WTC11 (cell line): Measurements from ENCODE around the gene SNX5. TPM values are rescaled to one million over a fixed set of nuclear protein-coding genes. Genes with fewer than 3 reads are reported as not detected.

Experiments
- ATAC-seq: fragments of 200-7000 bp; cut with Tn5 transposase; 2 replicates; pipeline ENCODE4 v1.10.0; 2021; ENCODE audit warnings: mild to moderate bottlenecking, moderate library complexity
- CTCF ChIA-PET: fragments of 300-600 bp; sonication (Branson Sonifier 250); formaldehyde crosslinking; loops from one replicate; lab custom pipeline; 2021; ENCODE audit warnings: antibody characterized with exemption; lab: Charles Lee
- POLR2A ChIA-PET: fragments of 350-600 bp; sonication (Branson Sonifier 250); formaldehyde crosslinking; loops from one replicate; lab custom pipeline; 2021; ENCODE audit warnings: antibody characterized with exemption; lab: Charles Lee
- DNase-seq: peaks from one replicate; pipeline ENCODE4 v3.0.0; 2021; ENCODE audit warnings: low spot score
- H3K27ac Mint-ChIP-seq: 2 replicates; pipeline ENCODE4 v1.8.0; 2021; ENCODE audit warnings: mixed read lengths
- H3K27me3 Mint-ChIP-seq: 2 replicates; pipeline ENCODE4 v1.8.0; 2021; ENCODE audit warnings: low read depth, mild to moderate bottlenecking, moderate library complexity, mixed read lengths
- H3K36me3 Mint-ChIP-seq: 2 replicates; pipeline ENCODE4 v1.8.0; 2021; ENCODE audit warnings: mixed read lengths
- H3K4me1 Mint-ChIP-seq: 2 replicates; pipeline ENCODE4 v1.8.0; 2022; ENCODE audit warnings: mixed read lengths
- H3K4me3 Mint-ChIP-seq: 2 replicates; pipeline ENCODE4 v1.8.0; 2021; ENCODE audit warnings: mild to moderate bottlenecking, moderate library complexity, mixed read lengths
- H3K9me3 Mint-ChIP-seq: 2 replicates; pipeline ENCODE4 v1.8.0; 2021; ENCODE audit warnings: mixed read lengths
- CTCF ChIP-seq: fragments of 200-600 bp; IDR thresholded peaks from 2 replicates; pipeline ENCODE4 v1.8.0; 2022; ENCODE audit warnings: antibody characterized with exemption
- HMGA2 ChIP-seq: fragments of 250-450 bp; sonication (Bioruptor Pico); IDR thresholded peaks from 2 replicates; pipeline ENCODE4 v1.4.0; 2021; ENCODE audit warnings: mild to moderate bottlenecking, moderate library complexity
- IRF2 ChIP-seq: sonication (generic); formaldehyde crosslinking; IDR thresholded peaks from 2 replicates; pipeline ENCODE4 v1.8.0; 2022; ENCODE audit warnings: low read depth, missing genetic modification reagents, borderline replicate concordance
- OVOL2 ChIP-seq: fragments of 250-450 bp; sonication (Bioruptor Pico); IDR thresholded peaks from 2 replicates; pipeline ENCODE4 v1.9.0; 2021; ENCODE audit warnings: mild to moderate bottlenecking, borderline replicate concordance
- PREB ChIP-seq: sonication (generic); formaldehyde crosslinking; IDR thresholded peaks from 2 replicates; pipeline ENCODE4 v1.8.1; 2022; ENCODE audit warnings: mild to moderate bottlenecking, missing genetic modification reagents, moderate library complexity, borderline replicate concordance
- PRRX2 ChIP-seq: fragments of 250-450 bp; sonication (Bioruptor Pico); IDR thresholded peaks from 2 replicates; pipeline ENCODE4 v1.8.0; 2021; ENCODE audit warnings: mild to moderate bottlenecking
- SMAD3 ChIP-seq: sonication (generic); formaldehyde crosslinking; IDR thresholded peaks from 2 replicates; pipeline ENCODE4 v1.8.0; 2022; ENCODE audit warnings: missing genetic modification reagents, mild to moderate bottlenecking, borderline replicate concordance
- TEAD1 ChIP-seq: sonication (generic); formaldehyde crosslinking; IDR thresholded peaks from 2 replicates; pipeline ENCODE4 v1.8.0; 2022; ENCODE audit warnings: mild to moderate bottlenecking, missing genetic modification reagents
- ZBTB21 ChIP-seq: sonication (generic); formaldehyde crosslinking; IDR thresholded peaks from 2 replicates; pipeline ENCODE4 v1.8.1; 2023; ENCODE audit warnings: mild to moderate bottlenecking, missing genetic modification reagents, borderline replicate concordance
- ZNF138 ChIP-seq: sonication (generic); formaldehyde crosslinking; conservative IDR thresholded peaks from 2 replicates; pipeline ENCODE4 v1.8.1; 2022; ENCODE audit warnings: mild to moderate bottlenecking, moderate library complexity, missing genetic modification reagents
- ZNF263 ChIP-seq: sonication (generic); formaldehyde crosslinking; IDR thresholded peaks from 2 replicates; pipeline ENCODE4 v1.8.1; 2022; ENCODE audit warnings: low read depth, mild to moderate bottlenecking, moderate library complexity, missing genetic modification reagents
- ZNF416 ChIP-seq: fragments of 250-450 bp; sonication (Bioruptor Pico); IDR thresholded peaks from 2 replicates; pipeline ENCODE4 v1.9.0; 2021; ENCODE audit warnings: mild to moderate bottlenecking, inconsistent platforms
- ZNF423 ChIP-seq: fragments of 250-450 bp; sonication (Bioruptor Pico); IDR thresholded peaks from 2 replicates; pipeline ENCODE4 v2.1.2; 2022; ENCODE audit warnings: mild to moderate bottlenecking, moderate library complexity
- total RNA-seq: library from RNA; stranded (reverse); gene quantifications from 3 replicates; pipeline ENCODE4 v1.2.3, GENCODE V29; 2021
- TF ChIP-seq, protein P1 (sequence below): sonication (generic); formaldehyde crosslinking; IDR thresholded peaks from 2 replicates; pipeline ENCODE4 v1.8.1; 2023; ENCODE audit warnings: mild to moderate bottlenecking, missing genetic modification reagents, borderline replicate concordance
- TF ChIP-seq, protein P2 (sequence below): fragments of 250-450 bp; sonication (Bioruptor Pico); IDR thresholded peaks from 2 replicates; pipeline ENCODE4 v1.9.0; 2021; ENCODE audit warnings: mild to moderate bottlenecking, borderline replicate concordance
- TF ChIP-seq, protein P3 (sequence below): sonication (generic); formaldehyde crosslinking; IDR thresholded peaks from 2 replicates; pipeline ENCODE4 v1.8.1; 2023; ENCODE audit warnings: mild to moderate bottlenecking, missing genetic modification reagents, moderate library complexity
- TF ChIP-seq, protein P4 (sequence below): sonication (generic); formaldehyde crosslinking; conservative IDR thresholded peaks from 2 replicates; pipeline ENCODE4 v1.8.1; 2023; ENCODE audit warnings: mild to moderate bottlenecking, low read depth, missing genetic modification reagents, moderate library complexity
- TF ChIP-seq, protein P5 (sequence below): sonication (generic); formaldehyde crosslinking; IDR thresholded peaks from 2 replicates; pipeline ENCODE4 v1.8.1; 2022; ENCODE audit warnings: low read depth, mild to moderate bottlenecking, moderate library complexity, missing genetic modification reagents, borderline replicate concordance

The SNX5 gene
- total RNA-seq, 1 experiment from 2014 or later: 192 TPM

GRCh38 chr20:18005990-18006364, 37.4 kb upstream of the SNX5 start:
- H3K9me3 Mint-ChIP-seq: peaks cover 2% of the 10 kb centered on the region
- H3K4me1 Mint-ChIP-seq: peaks cover 23% of the 10 kb centered on the region
- no peak overlapping the region for H3K4me3 Mint-ChIP-seq
- peaks cover 5% of the 10 kb centered on the region for H3K36me3 Mint-ChIP-seq
- TF ChIP-seq ZNF423 (CRISPR knock-in tag): no peak
- TF ChIP-seq HMGA2 (CRISPR knock-in tag): no peak
- TF ChIP-seq TEAD1: no peak
- TF ChIP-seq IRF2 (CRISPR knock-in tag): no peak
- TF ChIP-seq CTCF: no peak
- TF ChIP-seq ZNF138: no peak
- TF ChIP-seq, protein P1, sequence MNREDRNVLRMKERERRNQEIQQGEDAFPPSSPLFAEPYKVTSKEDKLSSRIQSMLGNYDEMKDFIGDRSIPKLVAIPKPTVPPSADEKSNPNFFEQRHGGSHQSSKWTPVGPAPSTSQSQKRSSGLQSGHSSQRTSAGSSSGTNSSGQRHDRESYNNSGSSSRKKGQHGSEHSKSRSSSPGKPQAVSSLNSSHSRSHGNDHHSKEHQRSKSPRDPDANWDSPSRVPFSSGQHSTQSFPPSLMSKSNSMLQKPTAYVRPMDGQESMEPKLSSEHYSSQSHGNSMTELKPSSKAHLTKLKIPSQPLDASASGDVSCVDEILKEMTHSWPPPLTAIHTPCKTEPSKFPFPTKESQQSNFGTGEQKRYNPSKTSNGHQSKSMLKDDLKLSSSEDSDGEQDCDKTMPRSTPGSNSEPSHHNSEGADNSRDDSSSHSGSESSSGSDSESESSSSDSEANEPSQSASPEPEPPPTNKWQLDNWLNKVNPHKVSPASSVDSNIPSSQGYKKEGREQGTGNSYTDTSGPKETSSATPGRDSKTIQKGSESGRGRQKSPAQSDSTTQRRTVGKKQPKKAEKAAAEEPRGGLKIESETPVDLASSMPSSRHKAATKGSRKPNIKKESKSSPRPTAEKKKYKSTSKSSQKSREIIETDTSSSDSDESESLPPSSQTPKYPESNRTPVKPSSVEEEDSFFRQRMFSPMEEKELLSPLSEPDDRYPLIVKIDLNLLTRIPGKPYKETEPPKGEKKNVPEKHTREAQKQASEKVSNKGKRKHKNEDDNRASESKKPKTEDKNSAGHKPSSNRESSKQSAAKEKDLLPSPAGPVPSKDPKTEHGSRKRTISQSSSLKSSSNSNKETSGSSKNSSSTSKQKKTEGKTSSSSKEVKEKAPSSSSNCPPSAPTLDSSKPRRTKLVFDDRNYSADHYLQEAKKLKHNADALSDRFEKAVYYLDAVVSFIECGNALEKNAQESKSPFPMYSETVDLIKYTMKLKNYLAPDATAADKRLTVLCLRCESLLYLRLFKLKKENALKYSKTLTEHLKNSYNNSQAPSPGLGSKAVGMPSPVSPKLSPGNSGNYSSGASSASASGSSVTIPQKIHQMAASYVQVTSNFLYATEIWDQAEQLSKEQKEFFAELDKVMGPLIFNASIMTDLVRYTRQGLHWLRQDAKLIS: no peak
- TF ChIP-seq PREB: no peak
- no peak for TF ChIP-seq PRRX2
- TF ChIP-seq, protein P2, sequence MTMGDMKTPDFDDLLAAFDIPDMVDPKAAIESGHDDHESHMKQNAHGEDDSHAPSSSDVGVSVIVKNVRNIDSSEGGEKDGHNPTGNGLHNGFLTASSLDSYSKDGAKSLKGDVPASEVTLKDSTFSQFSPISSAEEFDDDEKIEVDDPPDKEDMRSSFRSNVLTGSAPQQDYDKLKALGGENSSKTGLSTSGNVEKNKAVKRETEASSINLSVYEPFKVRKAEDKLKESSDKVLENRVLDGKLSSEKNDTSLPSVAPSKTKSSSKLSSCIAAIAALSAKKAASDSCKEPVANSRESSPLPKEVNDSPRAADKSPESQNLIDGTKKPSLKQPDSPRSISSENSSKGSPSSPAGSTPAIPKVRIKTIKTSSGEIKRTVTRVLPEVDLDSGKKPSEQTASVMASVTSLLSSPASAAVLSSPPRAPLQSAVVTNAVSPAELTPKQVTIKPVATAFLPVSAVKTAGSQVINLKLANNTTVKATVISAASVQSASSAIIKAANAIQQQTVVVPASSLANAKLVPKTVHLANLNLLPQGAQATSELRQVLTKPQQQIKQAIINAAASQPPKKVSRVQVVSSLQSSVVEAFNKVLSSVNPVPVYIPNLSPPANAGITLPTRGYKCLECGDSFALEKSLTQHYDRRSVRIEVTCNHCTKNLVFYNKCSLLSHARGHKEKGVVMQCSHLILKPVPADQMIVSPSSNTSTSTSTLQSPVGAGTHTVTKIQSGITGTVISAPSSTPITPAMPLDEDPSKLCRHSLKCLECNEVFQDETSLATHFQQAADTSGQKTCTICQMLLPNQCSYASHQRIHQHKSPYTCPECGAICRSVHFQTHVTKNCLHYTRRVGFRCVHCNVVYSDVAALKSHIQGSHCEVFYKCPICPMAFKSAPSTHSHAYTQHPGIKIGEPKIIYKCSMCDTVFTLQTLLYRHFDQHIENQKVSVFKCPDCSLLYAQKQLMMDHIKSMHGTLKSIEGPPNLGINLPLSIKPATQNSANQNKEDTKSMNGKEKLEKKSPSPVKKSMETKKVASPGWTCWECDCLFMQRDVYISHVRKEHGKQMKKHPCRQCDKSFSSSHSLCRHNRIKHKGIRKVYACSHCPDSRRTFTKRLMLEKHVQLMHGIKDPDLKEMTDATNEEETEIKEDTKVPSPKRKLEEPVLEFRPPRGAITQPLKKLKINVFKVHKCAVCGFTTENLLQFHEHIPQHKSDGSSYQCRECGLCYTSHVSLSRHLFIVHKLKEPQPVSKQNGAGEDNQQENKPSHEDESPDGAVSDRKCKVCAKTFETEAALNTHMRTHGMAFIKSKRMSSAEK: no peak
- TF ChIP-seq ZNF263 (CRISPR knock-in tag): no peak
- TF ChIP-seq SMAD3 (CRISPR knock-in tag): no peak
- TF ChIP-seq, protein P3, sequence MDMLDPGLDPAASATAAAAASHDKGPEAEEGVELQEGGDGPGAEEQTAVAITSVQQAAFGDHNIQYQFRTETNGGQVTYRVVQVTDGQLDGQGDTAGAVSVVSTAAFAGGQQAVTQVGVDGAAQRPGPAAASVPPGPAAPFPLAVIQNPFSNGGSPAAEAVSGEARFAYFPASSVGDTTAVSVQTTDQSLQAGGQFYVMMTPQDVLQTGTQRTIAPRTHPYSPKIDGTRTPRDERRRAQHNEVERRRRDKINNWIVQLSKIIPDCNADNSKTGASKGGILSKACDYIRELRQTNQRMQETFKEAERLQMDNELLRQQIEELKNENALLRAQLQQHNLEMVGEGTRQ (CRISPR knock-in tag): no peak
- TF ChIP-seq ZBTB21: no peak
- TF ChIP-seq, protein P4, sequence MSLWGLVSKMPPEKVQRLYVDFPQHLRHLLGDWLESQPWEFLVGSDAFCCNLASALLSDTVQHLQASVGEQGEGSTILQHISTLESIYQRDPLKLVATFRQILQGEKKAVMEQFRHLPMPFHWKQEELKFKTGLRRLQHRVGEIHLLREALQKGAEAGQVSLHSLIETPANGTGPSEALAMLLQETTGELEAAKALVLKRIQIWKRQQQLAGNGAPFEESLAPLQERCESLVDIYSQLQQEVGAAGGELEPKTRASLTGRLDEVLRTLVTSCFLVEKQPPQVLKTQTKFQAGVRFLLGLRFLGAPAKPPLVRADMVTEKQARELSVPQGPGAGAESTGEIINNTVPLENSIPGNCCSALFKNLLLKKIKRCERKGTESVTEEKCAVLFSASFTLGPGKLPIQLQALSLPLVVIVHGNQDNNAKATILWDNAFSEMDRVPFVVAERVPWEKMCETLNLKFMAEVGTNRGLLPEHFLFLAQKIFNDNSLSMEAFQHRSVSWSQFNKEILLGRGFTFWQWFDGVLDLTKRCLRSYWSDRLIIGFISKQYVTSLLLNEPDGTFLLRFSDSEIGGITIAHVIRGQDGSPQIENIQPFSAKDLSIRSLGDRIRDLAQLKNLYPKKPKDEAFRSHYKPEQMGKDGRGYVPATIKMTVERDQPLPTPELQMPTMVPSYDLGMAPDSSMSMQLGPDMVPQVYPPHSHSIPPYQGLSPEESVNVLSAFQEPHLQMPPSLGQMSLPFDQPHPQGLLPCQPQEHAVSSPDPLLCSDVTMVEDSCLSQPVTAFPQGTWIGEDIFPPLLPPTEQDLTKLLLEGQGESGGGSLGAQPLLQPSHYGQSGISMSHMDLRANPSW (CRISPR knock-in tag): no peak
- no peak for TF ChIP-seq ZNF416
- TF ChIP-seq, protein P5, sequence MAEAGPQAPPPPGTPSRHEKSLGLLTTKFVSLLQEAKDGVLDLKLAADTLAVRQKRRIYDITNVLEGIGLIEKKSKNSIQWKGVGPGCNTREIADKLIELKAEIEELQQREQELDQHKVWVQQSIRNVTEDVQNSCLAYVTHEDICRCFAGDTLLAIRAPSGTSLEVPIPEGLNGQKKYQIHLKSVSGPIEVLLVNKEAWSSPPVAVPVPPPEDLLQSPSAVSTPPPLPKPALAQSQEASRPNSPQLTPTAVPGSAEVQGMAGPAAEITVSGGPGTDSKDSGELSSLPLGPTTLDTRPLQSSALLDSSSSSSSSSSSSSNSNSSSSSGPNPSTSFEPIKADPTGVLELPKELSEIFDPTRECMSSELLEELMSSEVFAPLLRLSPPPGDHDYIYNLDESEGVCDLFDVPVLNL: no peak
- TF ChIP-seq OVOL2 (CRISPR knock-in tag): no peak
- ChIA-PET POLR2A (no interaction called here), CTCF (interaction anchor here (0.5 to 1.6 kb wide), 2 partner anchors 80 to 270 kb away, joined by 4 to 5 read pairs; no protein-coding TSS in a partner anchor)
- ATAC-seq (no peak; the same call in 1 of the 2 replicates), DNase-seq (no peak)
- no peaks in the 10 kb centered on the region; the same call in 1 of the 2 replicates for H3K27me3 Mint-ChIP-seq
- no peak overlapping the region for H3K27ac Mint-ChIP-seq
